H1 (cell line): ENCODE measurements around the gene PARD3. TPM values are rescaled to one million over a fixed set of nuclear protein-coding genes. Genes with fewer than 3 reads are reported as not detected.

Source experiments
- CTCF ChIA-PET: fragments of 300-600 bp; sonication (Branson Sonifier 250); formaldehyde crosslinking; loops from one replicate; lab custom pipeline; 2021; ENCODE audit not compliant: partially characterized antibody; lab: Charles Lee
- POLR2A ChIA-PET: fragments of 300-600 bp; sonication (Branson Sonifier 250); formaldehyde crosslinking; loops from one replicate; lab custom pipeline; 2021; ENCODE audit warnings: inconsistent platforms; ENCODE audit not compliant: partially characterized antibody; lab: Charles Lee
- DNase-seq, 2 experiments: peaks; one replicate each; pipeline versions ENCODE4 v3.0.0 to v3.0.0-alpha.2; 2010 to 2022; ENCODE audit warnings: low spot score in 2 of 2, low read depth in 1 of 2, mixed read lengths in 1 of 2
- FAIRE-seq: peaks from 2 replicates; lab custom pipeline; 2011; peaks lifted over from hg19 to GRCh38; lab: Jason Lieb, UNC
- H2AFZ ChIP-seq: 2 replicates; pipeline ENCODE4 v1.8.1; 2012; ENCODE audit warnings: low read length, inconsistent platforms
- H2AK5ac ChIP-seq: 2 replicates; pipeline ENCODE4 v1.6.1; 2013; ENCODE audit warnings: low read depth, low read length
- H2BK120ac ChIP-seq: replicated peaks from 2 replicates; pipeline ENCODE3; 2013; ENCODE audit warnings: low read depth, low read length, inconsistent platforms
- H2BK12ac ChIP-seq: 2 replicates; pipeline ENCODE4 v1.6.1; 2013; ENCODE audit warnings: low read depth, low read length
- H2BK15ac ChIP-seq: 2 replicates; pipeline ENCODE4 v1.6.1; 2013; ENCODE audit warnings: low read length
- H2BK20ac ChIP-seq: 2 replicates; pipeline ENCODE4 v1.6.1; 2013; ENCODE audit warnings: low read length
- H2BK5ac ChIP-seq: 2 replicates; pipeline ENCODE4 v1.6.1; 2013; ENCODE audit warnings: low read depth, low read length
- H3K14ac ChIP-seq: 2 replicates; pipeline ENCODE4 v1.6.1; 2013; ENCODE audit warnings: inconsistent platforms; ENCODE audit not compliant: insufficient read length
- H3K18ac ChIP-seq: 2 replicates; pipeline ENCODE4 v1.6.1; 2013; ENCODE audit warnings: low read length; ENCODE audit errors: extremely low read depth
- H3K23ac ChIP-seq: 2 replicates; pipeline ENCODE4 v1.6.1; 2013; ENCODE audit warnings: inconsistent platforms; ENCODE audit not compliant: insufficient read length
- H3K23me2 ChIP-seq: 2 replicates; pipeline ENCODE4 v1.6.1; 2013; ENCODE audit warnings: low read depth, low read length
- H3K27ac ChIP-seq: 2 replicates; pipeline ENCODE4 v1.6.1; 2011; ENCODE audit warnings: low read depth, low read length, inconsistent platforms
- H3K27me3 ChIP-seq, 4 experiments: replicated peaks in 1 of 4; 1 replicate in 1 of 4; 2 replicates in 3 of 4; pipeline versions ENCODE4 v1.6.1 to v1.8.1; 2011 to 2013; ENCODE audit warnings: low read length in 3 of 4, mild to moderate bottlenecking in 3 of 4, inconsistent platforms in 2 of 4, mixed read lengths in 2 of 4, moderate library complexity in 1 of 4; ENCODE audit not compliant: control insufficient read depth in 3 of 4, insufficient read depth in 3 of 4; ENCODE audit errors: extremely low read depth in 1 of 4
- H3K36me3 ChIP-seq, 4 experiments: 2 replicates each; pipeline versions ENCODE4 v1.6.1 to v1.8.1; 2011 to 2013; ENCODE audit warnings: mild to moderate bottlenecking in 4 of 4, low read length in 3 of 4, moderate library complexity in 2 of 4, control low read depth in 1 of 4, inconsistent platforms in 1 of 4; ENCODE audit not compliant: insufficient read depth in 4 of 4, control insufficient read depth in 2 of 4
- H3K4ac ChIP-seq: replicated peaks from 2 replicates; pipeline ENCODE3; 2013; ENCODE audit warnings: low read length, low read depth, mixed read lengths, inconsistent platforms; ENCODE audit not compliant: insufficient read length
- H3K4me1 ChIP-seq, 4 experiments: replicated peaks in 1 of 4; 1 replicate in 1 of 4; 2 replicates in 3 of 4; pipeline versions ENCODE4 v1.6.1 to v1.8.1; 2011 to 2013; ENCODE audit warnings: low read length in 3 of 4, inconsistent platforms in 2 of 4, mixed read lengths in 1 of 4; ENCODE audit not compliant: insufficient read depth in 4 of 4, control insufficient read depth in 3 of 4
- H3K4me2 ChIP-seq, 2 experiments: 2 replicates each; pipeline versions ENCODE4 v1.6.1 to v1.8.1; 2011 to 2013; ENCODE audit warnings: low read depth in 2 of 2, low read length in 2 of 2, control low read depth in 1 of 2, inconsistent platforms in 1 of 2, mild to moderate bottlenecking in 1 of 2; ENCODE audit not compliant: insufficient read depth in 1 of 2
- H3K4me3 ChIP-seq, 4 experiments: fragments of 200-600, 300-600 bp in 1 of 4; sonication (generic), shearing (Covaris generic), sonication (Bioruptor Twin) in 1 of 4; 2 replicates each; pipeline versions ENCODE4 v1.5.1 to v1.8.1; 2011 to 2016; ENCODE audit warnings: low read length in 4 of 4, low read depth in 3 of 4, control low read depth in 2 of 4, inconsistent platforms in 2 of 4, mild to moderate bottlenecking in 2 of 4, mixed read lengths in 1 of 4, moderate library complexity in 1 of 4; ENCODE audit not compliant: insufficient read depth in 2 of 4; ENCODE audit errors: extremely low read depth in 1 of 4
- H3K56ac ChIP-seq: replicated peaks from 2 replicates; pipeline ENCODE3; 2013; ENCODE audit warnings: low read depth, mild to moderate bottlenecking, mixed read lengths, low read length, inconsistent platforms; ENCODE audit not compliant: insufficient read length
- H3K79me1 ChIP-seq: 2 replicates; pipeline ENCODE4 v1.6.1; 2013; ENCODE audit warnings: low read depth, low read length, control low read depth
- H3K79me2 ChIP-seq, 2 experiments: 2 replicates each; pipeline versions ENCODE4 v1.6.1 to v1.8.1; 2012 to 2013; ENCODE audit warnings: low read length in 2 of 2, mild to moderate bottlenecking in 2 of 2, inconsistent platforms in 1 of 2; ENCODE audit not compliant: insufficient read depth in 2 of 2, control insufficient read depth in 1 of 2
- H3K9ac ChIP-seq, 4 experiments: replicated peaks in 1 of 4; 1 replicate in 1 of 4; 2 replicates in 3 of 4; pipeline versions ENCODE4 v1.6.1 to v1.8.1; 2011 to 2013; ENCODE audit warnings: low read depth in 3 of 4, low read length in 3 of 4, control low read depth in 2 of 4, mild to moderate bottlenecking in 2 of 4, moderate library complexity in 2 of 4, inconsistent platforms in 1 of 4; ENCODE audit errors: extremely low read depth in 1 of 4
- H3K9me3 ChIP-seq, 2 experiments: 2 replicates each; pipeline versions ENCODE4 v1.6.1 to v1.8.1; 2012 to 2013; ENCODE audit warnings: mild to moderate bottlenecking in 2 of 2, moderate library complexity in 2 of 2, control low read depth in 1 of 2, inconsistent platforms in 1 of 2, low read depth in 1 of 2, low read length in 1 of 2, mixed read lengths in 1 of 2; ENCODE audit not compliant: insufficient read depth in 2 of 2
- H4K20me1 ChIP-seq, 2 experiments: replicated peaks in 1 of 2; 2 replicates each; pipeline versions ENCODE3 to v1.8.1; 2011 to 2013; ENCODE audit warnings: inconsistent platforms in 2 of 2, low read length in 2 of 2, mild to moderate bottlenecking in 1 of 2; ENCODE audit not compliant: insufficient read depth in 2 of 2, control insufficient read depth in 1 of 2
- H4K5ac ChIP-seq: 2 replicates; pipeline ENCODE4 v1.6.1; 2013; ENCODE audit warnings: low read length, low read depth, mixed read lengths, inconsistent platforms; ENCODE audit not compliant: insufficient read length
- H4K8ac ChIP-seq: 2 replicates; pipeline ENCODE4 v1.8.0; 2013; ENCODE audit warnings: mild to moderate bottlenecking, moderate library complexity, low read length, inconsistent platforms; ENCODE audit not compliant: insufficient read depth; ENCODE audit errors: extremely low read depth
- H4K91ac ChIP-seq: replicated peaks from 2 replicates; pipeline ENCODE3; 2013; ENCODE audit warnings: low read length, mixed read lengths, inconsistent platforms; ENCODE audit not compliant: insufficient read length
- EP300 ChIP-seq, 2 experiments: IDR thresholded peaks; 1 replicate in 1 of 2; 2 replicates in 1 of 2; pipeline ENCODE4 v1.6.1; 2011 to 2012; ENCODE audit warnings: low read depth in 2 of 2, low read length in 2 of 2, mild to moderate bottlenecking in 2 of 2, borderline replicate concordance in 1 of 2, inconsistent platforms in 1 of 2, moderate library complexity in 1 of 2
- EZH2 ChIP-seq: fragments of 200-600 bp; sonication (generic); IDR thresholded peaks from 2 replicates; pipeline ENCODE4 v1.7.1; 2012; ENCODE audit warnings: low read depth, mild to moderate bottlenecking, moderate library complexity, low read length, inconsistent platforms; ENCODE audit not compliant: severe bottlenecking
- FOSL1 ChIP-seq: IDR thresholded peaks from 2 replicates; pipeline ENCODE4 v1.6.1; 2011; ENCODE audit warnings: mild to moderate bottlenecking, low read depth, low read length, moderate library complexity; ENCODE audit not compliant: insufficient read depth
- POLR2A ChIP-seq, 2 experiments: IDR thresholded peaks; 1 replicate in 1 of 2; 2 replicates in 1 of 2; pipeline ENCODE4 v1.6.1; 2011; ENCODE audit warnings: low read depth in 2 of 2, low read length in 2 of 2, mild to moderate bottlenecking in 2 of 2; ENCODE audit errors: control extremely low read depth in 1 of 2
- SP1 ChIP-seq: IDR thresholded peaks from 2 replicates; pipeline ENCODE4 v1.6.1; 2011; ENCODE audit warnings: low read depth, low read length
- WGBS, 2 experiments: shearing (Covaris generic) in 1 of 2; methylation state at CpG; one replicate each; pipeline versions ENCODE4 v1.1.6 to v1.1.7; 2013 to 2015; ENCODE audit warnings: low lambda C conversion rate in 2 of 2, mixed read lengths in 2 of 2, inconsistent platforms in 1 of 2, low coverage in 1 of 2, missing lambda C conversion rate in 1 of 2; ENCODE audit not compliant: insufficient replicate concordance in 2 of 2, insufficient coverage in 1 of 2, insufficient read length in 1 of 2; ENCODE audit errors: extremely low coverage in 1 of 2, missing lambda C conversion rate in 1 of 2; 5-methylcytosine and 5-hydroxymethylcytosine counted together
- polyA plus RNA-seq, 7 experiments: library from polyadenylated mRNA; depleted of rRNA in 3 of 7; stranded (reverse) in 5 of 7; unstranded in 2 of 7; fragments of >200 nt in 5 of 7; fragments of 200-250 nt in 2 of 7; gene quantifications; 1 replicate in 5 of 7; 2 replicates in 1 of 7; 4 replicates in 1 of 7; pipeline versions ENCODE4 v1.2.1 to v1.2.3, GENCODE V29; 2011 to 2013; ENCODE audit warnings: missing spikeins in 2 of 7, mixed read lengths in 2 of 7
- total RNA-seq: library from RNA; stranded (reverse); fragmentation: NEBNext Ultra II Directional; extraction: Animal tissue kit (Norgen Biotek cat#: 25700); gene quantifications from 2 replicates; pipeline ENCODE4 v1.2.1, GENCODE V29; 2021

PARD3 gene
- total and polyA plus RNA-seq, 2 of the 8 experiments (the other 6 are each of a cell fraction or from before 2014, with no cell fraction given): 19.7 to 49.1 TPM

DNA sequence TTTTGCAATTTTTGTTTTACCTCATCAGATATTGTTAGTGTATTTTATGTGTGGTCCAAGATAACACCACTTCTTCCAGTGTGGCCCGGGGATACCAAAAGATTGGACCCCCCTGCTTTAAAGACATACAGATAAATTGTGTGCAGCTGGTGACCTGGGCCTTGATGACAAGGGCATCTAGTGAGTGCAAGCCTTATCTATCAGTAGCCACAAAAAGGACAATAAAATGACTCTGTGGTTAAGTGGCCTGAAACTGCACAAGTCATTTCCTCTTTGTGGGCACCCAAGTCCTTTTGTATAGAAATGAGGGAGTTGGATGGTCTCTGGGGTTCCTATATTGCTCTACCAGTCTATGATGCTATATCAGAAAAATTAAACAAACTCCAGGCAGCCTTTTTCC is 98.1 kb downstream of the PARD3 start:
- no peak overlapping the region for H3K56ac ChIP-seq
- H3K4me2 ChIP-seq: no peak overlapping the region
- no peaks in the 10 kb centered on the region for H3K9me3 ChIP-seq
- no peak overlapping the region for H3K27ac ChIP-seq
- no peaks in the 10 kb centered on the region for H3K27me3 ChIP-seq
- no peak overlapping the region for H3K4me3 ChIP-seq
- FAIRE-seq: no peak
- H4K5ac ChIP-seq: no peak overlapping the region
- H3K18ac ChIP-seq: no peak overlapping the region
- H3K23me2 ChIP-seq: no peaks in the 10 kb centered on the region
- WGBS, 2 experiments: 46% methylated on average over 1 of the region's 1 CpG; no CpG with 5 or more reads in 1 of the 2 experiments
- POLR2A ChIA-PET: no interaction called here
- CTCF ChIA-PET: no interaction called here
- no peak overlapping the region for H3K9ac ChIP-seq
- H3K23ac ChIP-seq: no peak overlapping the region
- no peak overlapping the region for H3K14ac ChIP-seq
- H2AFZ ChIP-seq: no peak overlapping the region
- no peak overlapping the region for H2BK12ac ChIP-seq
- peaks cover 3 to 78% of the 10 kb centered on the region in 2 experiments; a peak in 2 of 4 replicates for H3K79me2 ChIP-seq
- H3K4ac ChIP-seq: no peak overlapping the region
- H2AK5ac ChIP-seq: no peak overlapping the region
- no peak overlapping the region for H2BK5ac ChIP-seq
- H4K91ac ChIP-seq: no peak overlapping the region
- no peak overlapping the region for H4K8ac ChIP-seq
- DNase-seq: no peak
- H2BK120ac ChIP-seq: no peak overlapping the region
- no peak overlapping the region for H2BK20ac ChIP-seq
- H2BK15ac ChIP-seq: no peak overlapping the region
- peaks cover 0 to 3% (median under 1%) of the 10 kb centered on the region in 4 experiments; a peak in 2 of 7 replicates for H3K4me1 ChIP-seq
- H3K36me3 ChIP-seq: no peaks in the 10 kb centered on the region
- H3K79me1 ChIP-seq: peaks cover 9% of the 10 kb centered on the region
- no peak for TF ChIP-seq SP1
- no peak for TF ChIP-seq EZH2
- TF ChIP-seq EP300 (IDR thresholded peaks at IDR 0.05; ENCODE audit: borderline replicate concordance in 1 of 2, low read depth in 2 of 2, low read length in 2 of 2): no peak
- TF ChIP-seq POLR2A (IDR thresholded peaks at IDR 0.05; ENCODE audit: control extremely low read depth in 1 of 2, low read depth in 2 of 2, low read length in 2 of 2): no peak
- TF ChIP-seq FOSL1: no peak
- TF ChIP-seq, all 59 proteins: peak for 0
- H4K20me1 ChIP-seq: no peaks in the 10 kb centered on the region
